Hepatocyte (in vitro differentiated cells): ENCODE results near the gene GPR183. TPM values are rescaled to one million over a fixed set of nuclear protein-coding genes. Genes with fewer than 3 reads are reported as not detected.

Experiments used
- DNase-seq: peaks from one replicate; pipeline ENCODE4 v3.0.0-alpha.2; 2016; ENCODE audit warnings: low spot score
- H2AFZ ChIP-seq: fragments of 200-600 bp; sonication (generic); 2 replicates; pipeline ENCODE4 v1.6.0; 2016; ENCODE audit warnings: antibody characterized with exemption, mild to moderate bottlenecking
- H3K27ac ChIP-seq: fragments of 200-600 bp; sonication (generic); 2 replicates; pipeline ENCODE4 v1.5.1; 2016; ENCODE audit warnings: mild to moderate bottlenecking
- H3K27me3 ChIP-seq: fragments of 200-600 bp; sonication (generic); 2 replicates; pipeline ENCODE4 v1.6.1; 2016
- H3K36me3 ChIP-seq: fragments of 200-600 bp; sonication (generic); replicated peaks from 2 replicates; pipeline ENCODE4 v1.5.1; 2016; ENCODE audit warnings: low read depth; ENCODE audit not compliant: insufficient read depth
- H3K4me1 ChIP-seq: fragments of 200-600 bp; sonication (generic); 2 replicates; pipeline ENCODE4 v1.5.1; 2016; ENCODE audit warnings: mild to moderate bottlenecking, moderate library complexity; ENCODE audit not compliant: insufficient read depth
- H3K4me2 ChIP-seq: fragments of 200-600 bp; sonication (generic); 2 replicates; pipeline ENCODE4 v1.6.0; 2016
- H3K4me3 ChIP-seq: fragments of 200-600 bp; sonication (generic); 2 replicates; pipeline ENCODE4 v1.5.1; 2016; ENCODE audit warnings: mild to moderate bottlenecking
- H3K79me2 ChIP-seq: fragments of 200-600 bp; sonication (generic); 2 replicates; pipeline ENCODE4 v1.6.0; 2017; ENCODE audit warnings: mild to moderate bottlenecking
- H3K9me2 ChIP-seq: fragments of 200-600 bp; sonication (generic); replicated peaks from 2 replicates; pipeline ENCODE4 v1.6.0; 2017; ENCODE audit warnings: mild to moderate bottlenecking; ENCODE audit not compliant: insufficient read depth
- H3K9me3 ChIP-seq: fragments of 200-600 bp; sonication (generic); 2 replicates; pipeline ENCODE4 v1.5.1; 2016; ENCODE audit warnings: low read depth, mild to moderate bottlenecking
- H4K20me1 ChIP-seq: fragments of 200-600 bp; sonication (generic); 2 replicates; pipeline ENCODE4 v1.6.0; 2016; ENCODE audit warnings: mild to moderate bottlenecking; ENCODE audit not compliant: insufficient read depth, poor library complexity, severe bottlenecking
- EZH2 ChIP-seq: fragments of 200-600 bp; sonication (generic); IDR thresholded peaks from 2 replicates; pipeline ENCODE4 v1.6.1; 2016; ENCODE audit warnings: antibody characterized with exemption, mild to moderate bottlenecking, borderline replicate concordance
- EZH2phosphoT487 ChIP-seq: fragments of 200-600 bp; sonication (generic); IDR thresholded peaks from one replicate; pipeline ENCODE4 v1.6.1; 2018; ENCODE audit warnings: antibody characterized with exemption, mild to moderate bottlenecking, low read depth, moderate library complexity; ENCODE audit not compliant: unreplicated experiment, severe bottlenecking
- WGBS: methylation state at CpG from one replicate; pipeline ENCODE4 v1.1.6; 2016; ENCODE audit warnings: low lambda C conversion rate; ENCODE audit errors: missing lambda C conversion rate; 5-methylcytosine and 5-hydroxymethylcytosine counted together
- polyA plus RNA-seq: library from polyadenylated mRNA; unstranded; fragments of >200 nt; fragmentation: Nextera tagmentation; extraction: Ambion mirVana; gene quantifications from 2 replicates; pipeline ENCODE4 v1.2.1, GENCODE V29; 2016
- total RNA-seq: library from RNA; depleted of rRNA; stranded (reverse); fragments of >200 nt; gene quantifications from 2 replicates; pipeline ENCODE4 v1.2.3, GENCODE V29; 2014
- TF ChIP-seq, protein P1 (sequence below): fragments of 200-600 bp; sonication (generic); IDR thresholded peaks from 2 replicates; pipeline ENCODE4 v1.5.1; 2016; ENCODE audit warnings: antibody characterized with exemption, mild to moderate bottlenecking; ENCODE audit not compliant: poor library complexity

GPR183 gene
- total and polyA plus RNA-seq, 2 experiments from 2014 or later, result 1.4 to 5.2 TPM

DNA sequence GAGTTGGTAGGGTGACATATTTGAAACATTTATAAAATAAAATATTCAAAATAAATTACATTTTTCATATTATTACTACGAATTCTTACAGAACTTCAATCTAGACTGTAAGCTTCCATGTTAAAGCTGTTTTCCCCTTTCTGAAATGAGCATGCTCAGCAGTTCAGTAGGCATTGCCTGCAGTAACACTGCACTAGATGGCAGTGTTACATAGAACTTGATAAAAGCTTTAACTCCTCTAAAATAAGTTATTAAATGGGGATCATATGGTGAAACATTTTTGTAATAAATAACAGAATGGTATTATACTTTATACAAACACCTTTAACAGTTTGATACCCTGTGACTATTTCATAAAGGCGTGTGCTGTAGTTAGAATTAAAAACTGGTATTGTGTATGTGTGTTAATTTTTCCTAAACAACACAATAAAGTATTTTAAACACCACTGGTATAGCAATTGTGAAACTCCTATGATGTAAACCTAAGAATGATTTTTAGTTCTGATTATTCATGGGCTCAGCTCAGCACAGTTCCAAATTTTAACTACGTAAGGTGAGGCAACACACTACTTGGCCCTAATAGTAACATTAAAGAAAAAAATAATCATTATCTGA lies 37.5 kb downstream of the GPR183 start:
- peak; percentile 59 for DNase-seq
- Histone ChIP-seq H3K4me1 (no peaks in the 10 kb centered on the region), H3K9me3 (no peaks in the 10 kb centered on the region), H3K4me2 (no peak overlapping the region), H3K9me2 (no peaks in the 10 kb centered on the region), H3K4me3 (no peak overlapping the region), H4K20me1 (no peaks in the 10 kb centered on the region), H3K36me3 (no peaks in the 10 kb centered on the region), H3K27ac (no peak overlapping the region), H3K79me2 (peaks cover 18% of the 10 kb centered on the region), H3K27me3 (no peaks in the 10 kb centered on the region), H2AFZ (no peak overlapping the region)
- WGBS, result 74% methylated on average over 3 of the region's 3 CpGs
- TF ChIP-seq, protein P1, sequence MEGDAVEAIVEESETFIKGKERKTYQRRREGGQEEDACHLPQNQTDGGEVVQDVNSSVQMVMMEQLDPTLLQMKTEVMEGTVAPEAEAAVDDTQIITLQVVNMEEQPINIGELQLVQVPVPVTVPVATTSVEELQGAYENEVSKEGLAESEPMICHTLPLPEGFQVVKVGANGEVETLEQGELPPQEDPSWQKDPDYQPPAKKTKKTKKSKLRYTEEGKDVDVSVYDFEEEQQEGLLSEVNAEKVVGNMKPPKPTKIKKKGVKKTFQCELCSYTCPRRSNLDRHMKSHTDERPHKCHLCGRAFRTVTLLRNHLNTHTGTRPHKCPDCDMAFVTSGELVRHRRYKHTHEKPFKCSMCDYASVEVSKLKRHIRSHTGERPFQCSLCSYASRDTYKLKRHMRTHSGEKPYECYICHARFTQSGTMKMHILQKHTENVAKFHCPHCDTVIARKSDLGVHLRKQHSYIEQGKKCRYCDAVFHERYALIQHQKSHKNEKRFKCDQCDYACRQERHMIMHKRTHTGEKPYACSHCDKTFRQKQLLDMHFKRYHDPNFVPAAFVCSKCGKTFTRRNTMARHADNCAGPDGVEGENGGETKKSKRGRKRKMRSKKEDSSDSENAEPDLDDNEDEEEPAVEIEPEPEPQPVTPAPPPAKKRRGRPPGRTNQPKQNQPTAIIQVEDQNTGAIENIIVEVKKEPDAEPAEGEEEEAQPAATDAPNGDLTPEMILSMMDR, result peak; percentile 88
- no peak for TF ChIP-seq EZH2
- no peak for TF ChIP-seq EZH2phosphoT487

- H3K9me3 ChIP-seq, result no peaks in the 10 kb centered on the region
- no peaks in the 10 kb centered on the region for H4K20me1 ChIP-seq
- no peaks in the 10 kb centered on the region for H3K9me2 ChIP-seq
- peaks cover 15% of the 10 kb centered on the region for H3K79me2 ChIP-seq
- H3K27ac ChIP-seq, result no peak overlapping the region
- no peaks in the 10 kb centered on the region for H3K36me3 ChIP-seq
- TF ChIP-seq, protein P1, result no peak
- TF ChIP-seq EZH2, result no peak
- no peak for TF ChIP-seq EZH2phosphoT487
- no peak overlapping the region for H3K4me3 ChIP-seq
- DNase-seq, result no peak
- no peaks in the 10 kb centered on the region for H3K27me3 ChIP-seq
- H3K4me2 ChIP-seq, result no peak overlapping the region
- no peaks in the 10 kb centered on the region for H3K4me1 ChIP-seq
- WGBS, result 88% methylated on average over 3 of the region's 3 CpGs
- H2AFZ ChIP-seq, result no peak overlapping the region
Observed at GRCh38 chr13:99268822-99269221, 38.4 kb downstream of the GPR183 start.

DNA sequence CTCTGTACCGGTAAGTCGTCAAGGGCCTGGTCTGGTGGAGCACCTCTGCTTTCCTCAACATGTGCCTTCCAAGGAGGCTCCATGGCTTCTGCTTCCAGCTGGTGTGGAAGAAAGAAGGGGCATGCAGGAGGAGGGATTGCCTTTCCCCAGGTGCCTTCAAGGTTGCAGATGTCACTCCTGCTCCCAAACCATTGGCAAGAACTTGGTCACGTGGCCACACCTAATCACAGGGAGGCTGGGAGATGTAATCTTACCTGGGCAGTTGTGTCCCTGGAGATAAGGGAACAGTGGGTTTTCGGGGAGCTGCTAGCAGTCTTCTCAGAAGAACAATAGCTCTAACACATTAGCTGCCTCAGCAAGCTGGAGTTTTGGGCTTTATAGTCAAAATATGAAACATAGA lies 39.3 kb downstream of the GPR183 start:
- H3K79me2 ChIP-seq, result peaks cover 15% of the 10 kb centered on the region
- 90% methylated on average over 4 of the region's 4 CpGs for WGBS

More for the DNA sequence above, 39.3 kb downstream of the GPR183 start:
- H3K36me3 ChIP-seq, result no peaks in the 10 kb centered on the region
- TF ChIP-seq EZH2phosphoT487 (no peak), EZH2 (no peak)
- TF ChIP-seq, protein P1, result no peak
- no peak overlapping the region for H3K27ac ChIP-seq
- DNase-seq, result no peak
- no peaks in the 10 kb centered on the region for H3K9me3 ChIP-seq
- no peak overlapping the region for H3K4me3 ChIP-seq
- no peaks in the 10 kb centered on the region for H3K4me1 ChIP-seq
- H4K20me1 ChIP-seq, result no peaks in the 10 kb centered on the region
- no peak overlapping the region for H3K4me2 ChIP-seq
- no peaks in the 10 kb centered on the region for H3K27me3 ChIP-seq
- H2AFZ ChIP-seq, result no peak overlapping the region
- H3K9me2 ChIP-seq, result no peaks in the 10 kb centered on the region
